NCI-H2196 treated with DMSO at 0.1 percent for 48 hours (cell line): Measurements from ENCODE around the gene DGKD.

Source experiments
- DNase-seq: peaks from one replicate; lab custom pipeline; 2025; ENCODE audit not compliant: unreplicated experiment; lab: John Stamatoyannopoulos, UW

DGKD gene

GRCh38 chr2:233441161-233442027, 87.1 kb downstream of the DGKD start:
- no peak for DNase-seq

- no peak for DNase-seq
Observed at GRCh38 chr2:233442028-233442310, 87.7 kb downstream of the DGKD start.

GRCh38 chr2:233443511-233444183, 89.4 kb downstream of the DGKD start:
- peak; percentile 59 for DNase-seq

- no peak for DNase-seq
Observed at GRCh38 chr2:233444501-233444900, 90.2 kb downstream of the DGKD start.

GRCh38 chr2:233445152-233445830, 91.0 kb downstream of the DGKD start:
- no peak for DNase-seq

- no peak for DNase-seq
Observed at GRCh38 chr2:233446121-233446520, 91.8 kb downstream of the DGKD start.

- no peak for DNase-seq
Observed at GRCh38 chr2:233446606-233447305, 92.5 kb downstream of the DGKD start.

GRCh38 chr2:233447506-233448219, 93.4 kb downstream of the DGKD start:
- DNase-seq = no peak

- DNase-seq = no peak
Observed at GRCh38 chr2:233448220-233448559, 93.9 kb downstream of the DGKD start.

GRCh38 chr2:233448575-233448974, 94.3 kb downstream of the DGKD start:
- no peak for DNase-seq

- peak; percentile 46 for DNase-seq
Observed at GRCh38 chr2:233449081-233449901, 95.0 kb downstream of the DGKD start.

GRCh38 chr2:233449921-233450863, 95.9 kb downstream of the DGKD start:
- DNase-seq = no peak

- DNase-seq = no peak
Observed at GRCh38 chr2:233450864-233451575, 96.7 kb downstream of the DGKD start.

GRCh38 chr2:233451950-233452349, 97.7 kb downstream of the DGKD start:
- no peak for DNase-seq

- DNase-seq = no peak
Observed at GRCh38 chr2:233453111-233453915, 99.0 kb downstream of the DGKD start.

- no peak for DNase-seq
Observed at GRCh38 chr2:233453916-233454315, 99.6 kb downstream of the DGKD start.

GRCh38 chr2:233455006-233455405, 100.7 kb downstream of the DGKD start:
- no peak for DNase-seq

- DNase-seq = no peak
Observed at GRCh38 chr2:233455491-233455890, 101.2 kb downstream of the DGKD start.
